GM19468 (cell line): ENCODE measurements around the gene THRB.

Source experiments
- ATAC-seq: cut with Tn5 transposase; IDR thresholded peaks from one replicate; pipeline ENCODE4 v1.9.1; 2021; ENCODE audit warnings: mild to moderate bottlenecking, moderate library complexity, moderate number of reproducible peaks; ENCODE audit not compliant: unreplicated experiment; ENCODE audit errors: extremely low read depth

The THRB gene

GRCh38 chr3:24513463-24513862 is 18.8 kb upstream of the THRB start:
- ATAC-seq: no peak

GRCh38 chr3:24512564-24513197 is 18.0 kb upstream of the THRB start:
- ATAC-seq: no peak

- no peak for ATAC-seq
These were observed 15.5 kb upstream of the THRB start for GRCh38 chr3:24510030-24510648.

GRCh38 chr3:24508423-24508839 is 13.8 kb upstream of the THRB start:
- ATAC-seq: no peak

- ATAC-seq: no peak
These were observed 13.2 kb upstream of the THRB start for GRCh38 chr3:24507776-24508422.

GRCh38 chr3:24506966-24507775 is 12.5 kb upstream of the THRB start:
- no peak for ATAC-seq

- ATAC-seq: no peak
These were observed 11.3 kb upstream of the THRB start for GRCh38 chr3:24505691-24506550.

- no peak for ATAC-seq
These were observed 10.1 kb upstream of the THRB start for GRCh38 chr3:24504772-24505171.

GRCh38 chr3:24503616-24504113 is 9.0 kb upstream of the THRB start:
- ATAC-seq: peak; percentile 84

- no peak for ATAC-seq
These were observed 8.0 kb upstream of the THRB start for GRCh38 chr3:24502690-24503089.

GRCh38 chr3:24500806-24501205 is 6.2 kb upstream of the THRB start:
- no peak for ATAC-seq

GRCh38 chr3:24499991-24500390 is 5.3 kb upstream of the THRB start:
- ATAC-seq: no peak

GRCh38 chr3:24498796-24499195 is 4.1 kb upstream of the THRB start:
- ATAC-seq: no peak

- no peak for ATAC-seq
These were observed 3.7 kb upstream of the THRB start for GRCh38 chr3:24498391-24498790.

- ATAC-seq: no peak
These were observed 3.3 kb upstream of the THRB start for GRCh38 chr3:24497942-24498341.

GRCh38 chr3:24496529-24497482 is 2.2 kb upstream of the THRB start:
- ATAC-seq: no peak

- ATAC-seq: no peak
These were observed 810 bp upstream of the THRB start for GRCh38 chr3:24495326-24495994.
